Fibroblast of upper back skin (primary cell): Measurements from ENCODE around the gene TRAPPC6A.
A peak's percentile ranks its signal among the peaks of the same experiment; 100 is the strongest.

ENCODE experiments used
- DNase-seq: peaks from one replicate; pipeline ENCODE4 v3.0.0-alpha.2; 2013

The TRAPPC6A gene

GRCh38 chr19:45146251-45146650, 31.8 kb downstream of the TRAPPC6A start:
- no peak for DNase-seq

- DNase-seq = no peak
Observed at GRCh38 chr19:45145270-45146189, 32.5 kb downstream of the TRAPPC6A start.

- no peak for DNase-seq
Observed at GRCh38 chr19:45144431-45145269, 33.4 kb downstream of the TRAPPC6A start.

GRCh38 chr19:45142726-45143110, 35.3 kb downstream of the TRAPPC6A start:
- DNase-seq = peak; percentile 17

- DNase-seq = no peak
Observed at GRCh38 chr19:45142016-45142725, 35.9 kb downstream of the TRAPPC6A start.

GRCh38 chr19:45141203-45141900, 36.7 kb downstream of the TRAPPC6A start:
- DNase-seq = no peak

GRCh38 chr19:45140533-45140932, 37.5 kb downstream of the TRAPPC6A start:
- no peak for DNase-seq

- DNase-seq = no peak
Observed at GRCh38 chr19:45140144-45140503, 37.9 kb downstream of the TRAPPC6A start.

- no peak for DNase-seq
Observed at GRCh38 chr19:45139286-45140143, 38.5 kb downstream of the TRAPPC6A start.

GRCh38 chr19:45138303-45138751, 39.7 kb downstream of the TRAPPC6A start:
- no peak for DNase-seq

GRCh38 chr19:45137179-45137761, 40.8 kb downstream of the TRAPPC6A start:
- no peak for DNase-seq

- no peak for DNase-seq
Observed at GRCh38 chr19:45136507-45137178, 41.4 kb downstream of the TRAPPC6A start.

- DNase-seq = no peak
Observed at GRCh38 chr19:45135176-45135885, 42.7 kb downstream of the TRAPPC6A start.

- no peak for DNase-seq
Observed at GRCh38 chr19:45133661-45134060, 44.4 kb downstream of the TRAPPC6A start.

- no peak for DNase-seq
Observed at GRCh38 chr19:45130888-45131615, 47.0 kb downstream of the TRAPPC6A start.

- DNase-seq = no peak
Observed at GRCh38 chr19:45130236-45130635, 47.8 kb downstream of the TRAPPC6A start.

- no peak for DNase-seq
Observed at GRCh38 chr19:45128806-45129205, 49.2 kb downstream of the TRAPPC6A start.

GRCh38 chr19:45128146-45128545, 49.9 kb downstream of the TRAPPC6A start:
- no peak for DNase-seq

GRCh38 chr19:45126654-45127053, 51.4 kb downstream of the TRAPPC6A start:
- no peak for DNase-seq
